Body of pancreas (tissue), 4 donors: ENCODE measurements around the gene PLLP. TPM values are rescaled to one million over a fixed set of nuclear protein-coding genes. Genes with fewer than 3 reads are reported as not detected.

Source experiments
- ATAC-seq: fragments of 150-250 bp; one replicate; pipeline ENCODE4 v1.9.1; 2016
- DNase-seq, 4 donors: peaks; one replicate each; pipeline ENCODE4 v3.0.0-alpha.2; 2019
- H3K27ac ChIP-seq, 4 donors: fragments of 200-600 bp; sonication (generic); 1 replicate in 3 of 4; 2 replicates in 1 of 4; pipeline versions ENCODE4 v1.5.1 to v1.6.1; 2016 to 2019; ENCODE audit warnings: mild to moderate bottlenecking in 1 of 4, mixed read lengths in 1 of 4, moderate library complexity in 1 of 4
- H3K27me3 ChIP-seq, 2 donors: fragments of 200-600 bp; sonication (generic); one replicate each; pipeline ENCODE4 v1.6.0; 2016; ENCODE audit warnings: mild to moderate bottlenecking in 1 of 2
- H3K36me3 ChIP-seq, 2 donors: fragments of 200-600 bp; sonication (generic); replicated peaks in 1 of 2; 2 replicates each; pipeline ENCODE4 v1.5.1; 2016; ENCODE audit warnings: low read depth in 2 of 2; ENCODE audit not compliant: insufficient read depth in 1 of 2
- H3K4me1 ChIP-seq: fragments of 200-600 bp; sonication (generic); one replicate; pipeline ENCODE4 v1.6.0; 2016
- H3K4me3 ChIP-seq, 2 donors: fragments of 200-600 bp; sonication (generic); 1 replicate in 1 of 2; 2 replicates in 1 of 2; pipeline ENCODE4 v1.5.1; 2016 to 2019
- H3K9me3 ChIP-seq, 3 donors: fragments of 200-600 bp; sonication (generic); 1 replicate in 2 of 3; 2 replicates in 1 of 3; pipeline ENCODE4 v1.5.1; 2016
- CTCF ChIP-seq, 7 experiments: fragments of 450-650 bp in 4 of 7; fragments of 200-600 bp in 3 of 7; sonication (generic) in 3 of 7; IDR thresholded peaks; one replicate each; pipeline ENCODE4 v1.5.1; 2016 to 2019; ENCODE audit warnings: antibody characterized with exemption in 7 of 7
- POLR2A ChIP-seq, 3 donors: fragments of 450-650 bp; IDR thresholded peaks; one replicate each; pipeline ENCODE4 v1.6.1; 2016; ENCODE audit warnings: antibody characterized with exemption in 3 of 3, mild to moderate bottlenecking in 2 of 3
- WGBS, 2 donors: methylation state at CpG; one replicate each; pipeline ENCODE4 v1.1.5; 2017; 5-methylcytosine and 5-hydroxymethylcytosine counted together
- intact Hi-C: fragments of 100-400 bp; cut with DNase I; formaldehyde crosslinking; loops from one replicate; pipeline ENCODE4 v1.15.1; 2023
- total RNA-seq, 2 donors: library from RNA; depleted of rRNA; stranded (reverse); fragments of >200 nt; gene quantifications; one replicate each; pipeline ENCODE4 v1.1.0, GENCODE V29; 2016

PLLP gene
- total RNA-seq, 2 donors from 2014 or later: 32.9 to 43.2 TPM

GRCh38 chr16:57325458-57325857 is 41.0 kb upstream of the PLLP start:
- no peak overlapping the region for H3K27ac ChIP-seq
- 64 to 75% methylated on average over 1 of the region's 1 CpG for WGBS, 2 donors
- no peak for ATAC-seq

GRCh38 chr16:57324749-57325148 is 40.3 kb upstream of the PLLP start:
- H3K4me3 ChIP-seq: no peak overlapping the region
- ATAC-seq (no peak), DNase-seq (no peak)
- no peaks in the 10 kb centered on the region for H3K4me1 ChIP-seq
- H3K27me3 ChIP-seq: no peaks in the 10 kb centered on the region
- 57 to 74% methylated on average over 2 of the region's 2 CpGs for WGBS, 2 donors
- H3K36me3 ChIP-seq: no peaks in the 10 kb centered on the region
- H3K9me3 ChIP-seq: no peaks in the 10 kb centered on the region
- intact Hi-C loops: no loop called here
- no peak for TF ChIP-seq POLR2A (IDR thresholded peaks at IDR 0.05)
- TF ChIP-seq CTCF (IDR thresholded peaks at IDR 0.05): no peak
- H3K27ac ChIP-seq: no peak overlapping the region

More at GRCh38 chr16:57325458-57325857, 41.0 kb upstream of the PLLP start:
- no peaks in the 10 kb centered on the region for H3K9me3 ChIP-seq
- no peak for DNase-seq
- intact Hi-C loops: no loop called here
- H3K4me3 ChIP-seq: no peak overlapping the region
- TF ChIP-seq CTCF (IDR thresholded peaks at IDR 0.05) (no peak), POLR2A (IDR thresholded peaks at IDR 0.05) (no peak)
- no peaks in the 10 kb centered on the region for H3K4me1 ChIP-seq
- H3K36me3 ChIP-seq: no peaks in the 10 kb centered on the region
- H3K27me3 ChIP-seq: no peaks in the 10 kb centered on the region

- no peak overlapping the region for H3K4me3 ChIP-seq
- 61 to 76% methylated on average over 2 of the region's 2 CpGs for WGBS, 2 donors
- no peak for DNase-seq
- H3K36me3 ChIP-seq: no peaks in the 10 kb centered on the region
- no peak overlapping the region for H3K27ac ChIP-seq
- intact Hi-C loops: no loop called here
- TF ChIP-seq CTCF (IDR thresholded peaks at IDR 0.05): no peak
- H3K9me3 ChIP-seq: no peaks in the 10 kb centered on the region
- H3K4me1 ChIP-seq: peaks cover 7% of the 10 kb centered on the region
- no peaks in the 10 kb centered on the region for H3K27me3 ChIP-seq
- no peak for ATAC-seq
Observed at GRCh38 chr16:57319646-57320045, 35.2 kb upstream of the PLLP start.

GRCh38 chr16:57318240-57318970 is 33.9 kb upstream of the PLLP start:
- TF ChIP-seq CTCF (IDR thresholded peaks at IDR 0.05): no peak
- TF ChIP-seq POLR2A (IDR thresholded peaks at IDR 0.05): no peak
- Histone ChIP-seq H3K27me3 (no peaks in the 10 kb centered on the region), H3K27ac (no peak overlapping the region), H3K4me3 (no peak overlapping the region), H3K9me3 (no peaks in the 10 kb centered on the region), H3K4me1 (peaks cover 17% of the 10 kb centered on the region), H3K36me3 (no peaks in the 10 kb centered on the region)
- DNase-seq (no peak), ATAC-seq (no peak)
- WGBS, 2 donors: 67 to 68% methylated on average over 12 to 13 of the region's 13 CpGs
- intact Hi-C loops: no loop called here
